Measurements from ENCODE around the gene RSAD2.
"Not testable (repeated sequence)": the region's sequence is repeated elsewhere in the genome, so short reads cannot be mapped to it uniquely, and the experiment has no call there.

The RSAD2 gene

DNA sequence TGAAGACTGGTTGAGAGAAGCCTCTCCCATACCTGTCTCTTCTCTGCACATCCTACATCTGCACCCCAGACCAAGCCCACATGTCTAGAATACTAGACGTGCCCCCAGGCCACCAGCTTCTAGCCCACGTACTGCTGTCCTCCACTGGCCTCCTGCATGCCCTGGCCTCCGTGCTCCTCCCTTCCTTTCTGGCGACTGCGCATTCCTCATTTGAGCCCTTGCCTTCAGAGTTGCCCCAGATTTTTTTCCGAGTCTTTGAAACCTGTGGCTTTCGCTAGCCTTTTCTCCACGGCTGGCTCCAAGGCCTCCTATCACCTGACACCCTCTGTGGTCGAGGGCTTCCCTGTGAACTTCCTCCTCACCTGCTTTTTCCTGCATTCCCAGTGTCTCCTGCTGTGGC is 50.9 kb downstream of the RSAD2 start:
- DNase-seq, result no peak

DNA sequence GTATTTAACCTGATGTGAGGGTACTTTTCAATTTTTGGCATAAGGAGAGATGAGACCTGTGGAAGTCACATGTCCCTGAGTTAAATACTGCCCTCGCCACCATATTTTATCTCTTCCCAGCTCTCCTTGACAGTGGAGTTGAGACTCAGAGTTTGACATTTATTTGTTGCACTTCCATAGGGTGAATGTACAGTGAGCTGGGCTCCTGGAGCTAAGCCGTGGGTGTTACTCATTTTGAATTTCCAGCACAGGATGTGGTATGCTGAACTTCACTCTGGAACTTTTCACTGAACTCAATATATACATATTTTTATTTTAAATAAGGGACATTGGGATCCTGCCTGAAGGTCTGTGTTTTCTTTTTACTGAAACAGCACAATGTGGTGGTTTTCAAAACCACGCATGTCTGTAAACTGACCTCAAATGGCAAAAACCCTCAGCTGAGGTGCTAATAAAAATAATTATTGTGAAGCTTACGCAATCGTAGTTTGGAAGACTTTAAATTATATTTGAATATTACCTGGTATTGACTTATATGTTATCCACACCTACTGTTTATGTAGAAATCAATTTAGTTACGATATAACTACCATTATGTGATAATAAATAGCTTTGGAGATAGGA is 51.7 kb downstream of the RSAD2 start:
- no peak for DNase-seq

DNA sequence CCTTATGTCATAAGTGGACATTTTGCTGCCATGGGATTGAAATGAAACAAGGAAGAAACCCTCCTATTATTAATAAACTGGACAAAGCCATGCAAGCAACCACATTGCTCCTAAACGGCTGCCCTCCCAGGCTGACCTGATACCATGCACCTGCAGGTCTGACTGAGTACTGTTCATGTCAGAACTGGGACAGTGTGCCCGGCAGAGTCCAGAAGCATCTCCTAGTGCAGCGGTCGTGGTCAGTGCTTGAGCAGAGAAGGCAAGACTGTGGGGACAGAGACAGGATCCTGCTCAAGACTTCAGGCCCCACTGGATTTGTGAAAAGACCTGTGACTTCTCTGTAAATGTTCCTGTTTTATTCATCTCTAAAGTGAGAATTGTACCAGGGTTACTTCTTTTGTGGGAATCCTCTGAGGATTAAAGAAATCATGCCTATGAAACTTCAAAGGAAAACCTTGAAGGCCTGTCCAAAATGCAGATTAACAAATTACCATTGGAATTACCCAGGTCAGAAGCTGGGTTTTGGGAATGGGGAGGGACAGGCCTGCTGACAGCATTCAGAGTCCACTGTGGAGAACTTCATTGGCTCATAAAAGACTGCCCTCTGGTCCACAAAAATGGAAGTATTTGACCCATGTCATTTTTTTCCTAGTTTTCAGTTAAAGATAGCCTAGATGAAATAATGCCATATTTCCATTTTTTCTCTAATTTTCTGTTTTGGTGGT is 53.5 kb downstream of the RSAD2 start:
- no peak for DNase-seq

DNA sequence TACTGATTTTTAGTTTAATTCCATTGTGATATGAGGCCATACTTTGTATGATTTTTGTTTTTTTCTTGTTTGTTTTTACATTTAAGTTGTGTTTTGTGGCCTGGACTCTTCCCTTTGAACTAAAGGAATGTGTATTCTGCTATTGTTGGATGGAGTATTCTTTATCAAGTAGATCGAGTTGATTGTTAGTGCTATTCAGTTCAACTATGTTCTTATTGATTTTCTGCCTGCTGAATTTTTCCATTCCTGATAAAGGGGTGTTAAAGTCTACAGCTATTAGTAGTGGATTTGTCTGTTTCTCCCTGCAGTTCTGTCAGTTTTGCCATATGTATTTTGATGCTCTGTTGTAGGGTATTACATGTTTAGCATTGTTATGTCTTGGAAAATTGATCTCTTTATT is 54.2 kb downstream of the RSAD2 start:
- no peak for DNase-seq

DNA sequence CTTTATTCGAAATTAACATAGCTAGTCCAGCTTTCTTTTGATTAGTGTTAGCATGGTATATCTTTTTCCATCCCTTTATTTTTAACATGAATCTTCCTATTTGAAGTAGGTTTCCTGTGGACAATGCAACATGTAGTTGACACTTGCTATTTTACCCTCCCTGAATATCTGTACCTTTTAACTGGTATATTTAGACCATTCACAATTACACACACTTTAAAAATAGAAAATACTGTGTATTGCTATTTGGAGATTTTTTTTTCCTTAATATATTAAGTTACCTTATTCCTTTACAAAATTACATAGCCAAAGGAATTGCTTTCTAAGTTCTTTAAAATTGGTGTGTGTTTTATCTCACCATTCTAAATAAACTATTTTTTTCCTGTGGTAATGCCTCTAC is 54.6 kb downstream of the RSAD2 start:
- no peak for DNase-seq

DNA sequence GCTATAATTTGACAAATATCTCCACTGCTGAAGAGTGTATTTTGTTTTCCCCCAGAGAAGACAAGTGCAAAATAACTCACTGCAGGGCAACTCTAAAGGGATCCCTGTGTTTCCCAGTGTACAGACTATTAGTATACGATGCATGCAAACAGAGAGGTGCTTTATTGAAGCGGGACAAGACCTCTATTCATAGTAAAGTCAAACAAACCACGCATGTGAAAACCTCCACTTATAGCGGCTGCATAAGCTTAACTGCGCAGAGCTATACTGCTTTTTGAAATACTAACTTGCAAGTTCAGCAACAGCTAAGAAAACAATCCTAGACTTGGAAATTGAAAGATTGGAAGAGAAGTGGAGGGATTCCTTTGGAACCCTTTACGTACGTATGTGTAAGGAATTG is 55.3 kb downstream of the RSAD2 start:
- no peak for DNase-seq

DNA sequence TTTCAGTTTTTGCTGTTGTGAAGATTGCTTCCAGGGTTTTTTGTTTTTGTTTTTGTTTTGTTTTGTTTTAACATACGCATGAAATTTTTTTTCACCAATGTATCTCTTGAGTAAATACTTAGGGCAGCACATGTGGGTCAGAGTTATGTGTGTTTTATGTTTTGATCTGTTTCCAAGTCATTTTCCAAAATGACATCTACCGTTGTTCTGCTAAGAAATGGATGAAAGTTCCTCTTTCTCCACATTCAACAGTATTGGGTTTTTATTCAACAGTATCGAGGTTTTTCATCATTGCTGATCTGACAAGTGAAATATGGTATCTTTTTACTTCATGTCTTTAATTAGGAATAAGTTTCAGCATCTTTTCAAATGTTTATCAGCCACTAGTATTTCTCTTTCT is 56.3 kb downstream of the RSAD2 start:
- DNase-seq, result no peak

DNA sequence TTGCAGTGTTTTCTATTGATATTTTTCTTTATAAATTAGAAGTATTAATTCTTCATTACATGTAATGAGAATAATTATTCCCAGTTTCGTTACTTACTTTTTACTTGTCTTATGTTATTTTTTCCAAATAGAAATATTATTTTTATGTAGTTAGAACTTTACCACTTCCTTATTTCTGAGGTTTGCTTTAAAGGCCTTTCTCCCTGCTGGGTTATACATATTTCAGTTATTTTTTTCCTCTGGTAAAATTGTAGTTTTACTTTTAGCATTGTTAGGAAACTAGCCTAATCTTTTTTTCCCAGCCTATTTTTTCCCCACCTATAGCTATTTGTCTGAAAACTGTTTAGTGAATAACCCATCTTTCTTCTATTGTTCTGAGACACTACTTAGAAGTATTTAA is 56.8 kb downstream of the RSAD2 start:
- no peak for DNase-seq

DNA sequence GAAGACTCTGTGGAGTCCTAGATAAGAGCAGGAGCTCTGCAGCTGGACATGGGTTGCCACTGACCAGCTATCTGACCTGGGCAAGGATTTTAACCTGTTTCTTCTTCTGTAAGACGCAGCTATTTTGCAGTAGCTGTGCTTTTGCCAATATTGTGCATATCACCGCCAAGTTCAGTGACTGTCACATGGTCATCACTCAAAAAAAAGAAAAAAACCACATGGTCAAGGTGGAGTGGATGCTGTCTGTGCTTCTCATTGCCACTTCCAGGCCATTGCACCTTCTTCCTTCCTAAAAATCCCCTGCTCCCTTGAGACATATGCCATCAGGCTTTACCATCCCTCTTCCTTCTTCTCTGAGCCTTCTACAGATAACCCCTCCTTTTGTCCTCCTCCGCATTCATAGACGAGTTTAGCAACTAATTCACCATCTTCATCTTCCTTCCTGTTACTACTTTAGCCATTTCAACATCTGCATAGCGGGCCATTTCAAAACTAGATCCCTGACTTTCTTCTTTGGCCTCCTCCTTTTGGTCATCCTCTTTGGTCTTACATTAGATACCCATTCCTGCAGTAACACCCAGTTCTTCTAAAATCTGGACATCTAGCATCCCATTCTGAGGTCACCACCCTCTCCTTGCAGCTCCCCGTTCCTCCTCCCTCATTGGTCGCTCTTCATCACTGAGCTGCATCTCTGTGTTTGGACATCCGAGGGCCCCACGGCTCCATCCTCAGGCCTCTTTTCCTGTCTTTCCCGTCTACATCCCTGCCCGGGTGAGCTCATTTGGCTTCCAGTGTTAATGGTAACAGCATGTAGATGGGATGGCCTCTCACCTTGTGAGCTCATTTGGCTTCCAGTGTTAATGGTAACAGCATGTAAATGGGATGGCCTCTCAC is 57.4 kb downstream of the RSAD2 start:
- DNase-seq, result no peak

DNA sequence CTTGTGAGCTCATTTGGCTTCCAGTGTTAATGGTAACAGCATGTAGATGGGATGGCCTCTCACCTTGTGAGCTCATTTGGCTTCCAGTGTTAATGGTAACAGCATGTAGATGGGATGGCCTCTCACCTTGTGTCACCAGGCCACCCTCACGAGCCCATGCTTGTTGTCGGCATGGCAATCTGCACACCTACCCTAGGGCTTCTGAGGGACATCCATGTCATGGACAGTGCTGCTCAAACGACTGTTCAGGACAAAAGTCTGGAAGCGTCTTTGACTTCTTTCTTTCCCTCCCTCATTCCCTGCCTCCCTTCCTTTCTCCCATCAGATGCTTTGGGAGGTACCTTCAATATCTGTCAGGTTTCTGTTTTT is 58.1 kb downstream of the RSAD2 start:
- DNase-seq, result not testable (repeated sequence)

DNA sequence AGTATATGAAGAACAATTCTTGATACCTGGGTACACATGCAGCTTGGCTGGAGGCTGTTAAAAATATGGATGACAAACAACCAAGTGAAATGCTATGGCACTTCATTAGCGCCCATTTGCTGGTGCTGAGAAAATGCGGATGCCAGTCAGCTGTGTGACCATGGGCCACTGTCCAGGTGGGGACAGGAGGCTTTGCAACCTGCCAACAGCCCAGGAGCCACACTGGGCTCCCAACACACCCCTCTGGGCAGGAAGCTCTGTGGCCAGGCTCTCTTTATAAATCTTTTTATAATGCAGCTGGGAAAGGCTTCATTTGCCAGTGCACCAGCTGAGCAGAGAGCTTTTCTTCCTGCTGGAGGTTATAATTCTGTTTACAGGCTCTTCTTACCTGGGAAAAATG is 59.6 kb downstream of the RSAD2 start:
- DNase-seq, result no peak

DNA sequence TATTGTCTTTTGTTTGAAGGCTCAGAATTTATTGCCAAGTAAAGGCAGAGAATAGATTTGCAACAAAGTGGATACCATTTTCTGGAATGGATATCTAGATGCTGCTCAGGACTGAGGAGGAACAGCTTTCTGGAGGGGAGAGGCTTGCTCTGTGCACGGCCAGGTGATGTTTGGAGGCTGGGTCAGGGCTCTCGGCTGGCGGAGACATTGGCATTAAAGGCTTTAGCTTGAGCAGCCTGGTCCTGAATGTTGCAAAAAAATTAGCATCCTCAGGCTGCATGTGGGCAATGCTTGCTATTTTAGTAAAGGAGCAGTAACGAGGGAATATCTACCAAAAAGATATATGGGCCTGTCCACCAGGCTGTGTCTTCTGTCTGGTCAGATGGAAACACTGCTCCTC is 60.0 kb downstream of the RSAD2 start:
- no peak for DNase-seq

DNA sequence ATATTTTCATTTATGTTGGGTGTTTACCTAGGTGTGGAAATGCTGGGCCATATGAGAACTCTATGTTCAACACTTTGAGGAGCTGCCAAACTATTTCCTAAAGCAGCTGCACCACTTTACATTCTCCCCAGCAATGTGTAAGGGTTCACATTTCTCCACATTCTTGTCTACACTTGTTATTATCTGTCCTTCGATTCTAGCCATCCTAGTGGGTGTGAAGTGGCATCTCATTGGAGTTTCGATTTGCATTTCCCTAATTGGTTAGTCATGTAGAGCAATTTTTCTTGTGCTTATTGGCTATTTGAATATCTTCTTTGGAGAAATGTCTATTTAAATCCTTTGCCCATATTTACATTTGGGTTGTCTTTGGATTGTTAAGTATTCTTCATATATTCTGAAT is 61.5 kb downstream of the RSAD2 start:
- no peak for DNase-seq

DNA sequence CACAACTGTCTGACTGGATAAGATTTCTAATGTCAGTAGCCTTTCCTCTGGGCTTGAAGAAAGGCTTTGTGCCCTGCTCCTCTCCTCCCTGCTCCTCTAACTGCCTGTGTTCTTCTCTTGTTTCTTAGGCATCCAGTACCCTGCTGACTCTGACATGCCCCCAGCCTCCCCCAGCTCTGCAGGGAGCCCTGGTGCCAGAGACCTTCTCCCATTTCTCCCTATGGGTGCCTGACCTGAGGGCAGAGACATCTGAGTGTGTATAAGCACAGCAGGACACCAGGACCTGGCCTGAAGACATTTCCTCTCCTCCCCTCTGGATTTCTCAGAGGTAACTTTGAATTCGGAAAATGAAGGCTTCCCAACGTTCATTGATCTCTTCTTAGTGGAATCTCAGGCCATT is 63.2 kb downstream of the RSAD2 start:
- no peak for DNase-seq

DNA sequence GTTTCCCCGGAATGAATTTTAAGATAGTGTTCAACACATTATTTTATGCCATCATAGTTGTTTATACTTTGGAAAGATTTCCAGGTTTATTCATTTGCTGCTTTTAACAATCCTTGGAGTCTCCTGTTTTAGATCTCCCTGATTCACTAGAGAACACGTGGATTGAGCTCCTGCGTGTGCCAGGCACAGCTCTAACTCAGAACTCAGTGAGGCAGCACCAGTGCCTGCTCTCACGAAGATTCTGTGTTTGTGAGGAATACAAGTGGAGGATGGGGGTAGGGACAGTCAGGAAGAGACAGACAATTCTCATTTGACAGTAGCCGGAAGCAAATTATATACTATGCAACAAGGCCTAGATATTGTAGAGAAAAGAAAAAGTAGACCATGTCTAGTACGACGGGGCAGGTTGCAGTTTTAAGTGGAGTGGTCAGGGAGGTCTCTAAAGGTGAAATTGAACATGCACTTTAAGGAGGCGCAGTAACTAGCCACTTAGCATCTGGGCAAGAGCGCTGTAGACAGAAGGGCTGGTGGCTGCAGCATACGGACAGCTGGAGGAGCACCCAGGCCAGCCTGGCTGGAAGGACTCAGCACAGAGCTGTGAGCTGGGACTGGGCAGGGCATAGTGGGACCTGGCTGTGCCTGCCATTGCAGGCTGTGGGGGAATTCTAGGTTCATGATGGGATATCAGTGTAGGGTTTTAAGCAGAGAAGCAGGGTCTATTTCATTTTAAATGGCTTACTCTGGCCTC is 63.9 kb downstream of the RSAD2 start:
- DNase-seq, result no peak

DNA sequence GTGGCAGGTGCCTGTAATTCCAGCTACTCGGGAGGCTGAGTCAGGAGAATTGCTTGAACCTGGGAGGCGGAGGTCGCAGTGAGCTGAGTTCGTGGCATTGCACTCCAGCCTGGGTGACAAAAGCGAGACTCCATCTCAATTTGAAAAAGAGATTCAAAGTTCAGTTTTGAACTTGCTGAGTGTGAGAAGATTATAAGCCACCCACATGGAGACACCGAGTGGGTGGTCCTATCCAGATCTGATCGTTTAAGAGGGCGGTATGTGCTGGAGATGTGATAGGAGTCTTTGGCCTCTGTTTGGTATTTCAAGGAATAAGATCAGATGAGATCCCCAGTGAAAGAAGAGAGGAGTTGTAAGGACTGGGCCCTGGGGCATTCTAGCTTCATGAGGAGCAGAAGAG is 65.3 kb downstream of the RSAD2 start:
- no peak for DNase-seq

DNA sequence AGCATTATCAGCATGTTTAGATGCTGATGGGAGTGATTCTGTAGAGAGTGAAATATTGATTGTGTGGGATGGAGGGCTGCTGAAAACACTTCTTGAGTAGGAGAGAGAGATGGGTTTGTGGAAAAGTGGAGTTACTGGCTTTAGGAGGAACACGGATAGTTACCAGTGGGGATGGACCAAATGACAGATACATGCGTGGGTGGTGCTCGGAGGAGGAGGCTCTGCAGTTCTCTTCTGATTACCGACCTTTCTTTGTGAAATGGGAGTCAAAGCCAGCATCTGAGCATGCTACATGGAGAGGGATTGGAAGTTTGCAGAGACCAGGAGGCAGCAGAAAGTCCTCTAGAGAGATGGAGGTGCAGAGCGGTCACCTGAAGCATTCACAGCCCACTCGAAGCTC is 65.9 kb downstream of the RSAD2 start:
- DNase-seq, result no peak

DNA sequence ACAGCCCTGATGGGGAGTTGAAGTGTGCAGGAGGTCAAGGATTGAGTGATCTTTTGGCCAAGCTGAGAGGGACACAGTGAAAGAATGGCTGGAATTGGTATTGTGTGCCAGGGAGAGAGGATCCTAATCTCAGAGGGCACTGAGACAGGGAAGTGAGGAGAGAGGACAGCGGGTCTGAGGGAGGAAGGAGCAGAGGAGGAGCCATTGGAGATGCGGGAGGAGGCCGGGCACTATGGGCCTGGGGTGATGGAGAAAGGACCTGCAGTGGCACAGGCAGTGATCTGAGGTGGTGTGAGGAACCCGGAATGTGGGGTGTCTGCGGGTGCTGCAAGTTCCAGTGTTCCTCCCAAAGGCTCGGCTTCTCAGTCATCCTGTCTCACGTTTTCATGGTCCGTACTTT is 66.4 kb downstream of the RSAD2 start:
- no peak for DNase-seq

DNA sequence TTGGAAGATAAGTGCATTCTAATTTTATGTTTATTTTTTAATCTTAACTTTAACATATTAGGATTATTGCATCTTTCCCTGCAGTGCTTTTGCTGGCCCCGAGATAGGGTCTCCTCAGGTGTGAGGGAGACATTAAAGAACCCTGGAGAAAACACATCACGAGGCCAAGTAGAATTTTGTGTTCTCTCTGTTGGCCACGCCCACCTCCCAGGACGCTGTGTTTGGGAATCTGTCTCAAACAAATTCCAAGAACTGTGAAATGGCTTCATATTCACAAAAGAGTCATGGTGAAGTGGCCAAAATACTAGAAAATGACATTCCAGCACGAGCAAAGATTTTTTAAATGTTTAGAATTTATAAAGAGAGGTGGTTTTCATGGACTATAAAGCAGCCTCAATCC is 67.0 kb downstream of the RSAD2 start:
- no peak for DNase-seq

DNA sequence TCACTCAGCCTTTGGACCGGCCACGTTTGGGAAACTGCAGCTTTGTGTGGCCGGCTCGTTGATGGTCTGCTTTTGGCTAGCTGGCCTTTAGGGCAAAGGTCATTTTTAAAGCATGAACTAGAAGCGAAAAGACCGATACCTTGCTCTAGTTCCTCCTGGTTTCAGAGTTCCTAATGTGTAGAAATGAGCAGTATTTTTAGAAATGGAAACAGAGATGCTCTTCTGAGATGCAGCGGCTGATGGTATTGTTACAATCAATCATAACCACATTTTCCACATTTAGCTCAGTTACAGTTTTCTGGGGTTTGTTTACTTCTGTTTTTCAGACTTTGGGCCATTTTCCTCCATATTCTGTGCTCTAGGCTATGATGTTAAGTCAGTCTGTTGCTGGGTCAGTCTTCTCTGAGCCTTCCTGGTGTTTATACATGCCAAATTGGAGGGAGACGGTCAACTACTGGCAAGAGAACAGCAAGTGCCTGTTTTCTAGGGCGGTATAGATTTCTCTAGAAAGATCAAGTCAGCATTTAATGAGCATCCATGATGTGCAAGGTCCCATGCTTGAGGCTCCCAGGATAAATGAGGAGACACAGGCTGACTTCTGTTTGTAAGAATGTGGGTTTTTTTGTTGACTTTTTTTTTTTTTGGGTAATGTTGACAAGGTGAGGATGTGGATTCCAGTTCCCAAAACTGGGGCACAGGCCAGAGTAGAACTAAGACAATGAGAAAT is 67.7 kb downstream of the RSAD2 start:
- no peak for DNase-seq

DNA sequence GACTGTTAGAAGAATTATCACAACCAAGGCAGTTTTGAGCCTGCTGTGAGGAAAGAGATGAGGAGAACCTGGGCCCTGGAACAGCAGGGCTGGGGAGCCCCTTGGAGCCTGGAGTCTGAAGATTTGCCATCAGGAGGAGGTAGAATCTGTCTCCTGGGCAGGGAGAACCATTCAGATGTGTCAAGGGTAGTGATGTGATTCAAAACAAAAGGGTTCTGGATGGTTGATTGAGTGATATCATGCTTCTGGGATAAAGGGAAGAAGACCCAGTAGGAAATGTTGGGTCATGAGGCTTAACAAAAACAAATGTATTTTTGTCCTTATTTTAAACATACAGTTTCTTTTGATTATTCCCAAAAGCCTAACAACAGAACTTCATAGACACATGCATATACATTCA is 68.2 kb downstream of the RSAD2 start:
- no peak for DNase-seq

DNA sequence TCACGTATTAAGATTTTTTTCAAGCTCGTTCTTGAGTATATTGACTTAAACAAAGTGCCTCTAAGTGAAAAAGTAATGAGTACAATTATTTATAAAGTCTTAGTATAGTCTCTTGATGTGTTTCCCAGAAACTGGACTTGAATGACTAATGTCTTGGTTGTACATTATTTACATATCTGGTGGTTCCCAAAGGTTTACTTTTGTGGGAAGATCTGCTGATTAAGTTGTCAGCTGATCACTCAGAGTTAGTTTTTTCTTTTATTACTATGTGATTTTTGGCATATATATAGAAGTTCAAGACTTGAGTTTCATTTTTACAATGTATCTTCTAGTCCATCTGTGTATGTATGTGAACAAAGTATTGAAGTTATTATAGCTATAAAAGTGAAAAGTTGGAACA is 69.1 kb downstream of the RSAD2 start:
- DNase-seq, result no peak

Data from GDM1 (cell line).